Measurements from ENCODE around the gene PPP5C. TPM values are rescaled to one million over a fixed set of nuclear protein-coding genes. Genes with fewer than 3 reads are reported as not detected.

Gene PPP5C
- total RNA-seq, 1 donor from 2014 or later = 48.9 TPM

GRCh38 chr19:46381346-46381745 is 34.5 kb downstream of the PPP5C start:
- Histone ChIP-seq H3K9me3 (no peaks in the 10 kb centered on the region), H3K27me3 (ENCODE audit: low read depth) (no peaks in the 10 kb centered on the region), H3K4me3 (no peak overlapping the region), H3K4me1 (no peaks in the 10 kb centered on the region), H3K27ac (no peak overlapping the region), H3K36me3 (peaks cover 94% of the 10 kb centered on the region)
- ATAC-seq (no peak), DNase-seq (no peak)
- intact Hi-C loops (cut with DNase I) = no loop called here
- TF ChIP-seq CTCF (IDR thresholded peaks at IDR 0.05) = no peak

GRCh38 chr19:46381756-46382345 is 35.0 kb downstream of the PPP5C start:
- Histone ChIP-seq H3K27ac (no peak overlapping the region), H3K9me3 (no peaks in the 10 kb centered on the region), H3K36me3 (peaks cover 94% of the 10 kb centered on the region), H3K4me3 (no peak overlapping the region), H3K4me1 (no peaks in the 10 kb centered on the region), H3K27me3 (ENCODE audit: low read depth) (no peaks in the 10 kb centered on the region)
- intact Hi-C loops (cut with DNase I) = no loop called here
- no peak for ATAC-seq
- TF ChIP-seq CTCF (IDR thresholded peaks at IDR 0.05) = no peak
- DNase-seq = no peak

- intact Hi-C loops (cut with DNase I) = no loop called here
- H3K27ac ChIP-seq = no peak overlapping the region
- H3K36me3 ChIP-seq = peaks cover 94% of the 10 kb centered on the region
- peak; percentile 9 to 18 for ATAC-seq
- no peak overlapping the region for H3K4me3 ChIP-seq
- DNase-seq = peak; percentile 10
- H3K9me3 ChIP-seq = no peaks in the 10 kb centered on the region
- H3K27me3 ChIP-seq (ENCODE audit: low read depth) = no peaks in the 10 kb centered on the region
- TF ChIP-seq CTCF (IDR thresholded peaks at IDR 0.05) = no peak
- H3K4me1 ChIP-seq = no peaks in the 10 kb centered on the region
Measured at GRCh38 chr19:46383171-46383815, 36.4 kb downstream of the PPP5C start.

- DNase-seq = peak; percentile 18
- no peaks in the 10 kb centered on the region for H3K4me1 ChIP-seq
- intact Hi-C loops (cut with DNase I) = no loop called here
- TF ChIP-seq CTCF (IDR thresholded peaks at IDR 0.05) = no peak
- H3K27ac ChIP-seq = no peak overlapping the region
- no peaks in the 10 kb centered on the region for H3K9me3 ChIP-seq
- H3K4me3 ChIP-seq = no peak overlapping the region
- peaks cover 95% of the 10 kb centered on the region for H3K36me3 ChIP-seq
- H3K27me3 ChIP-seq (ENCODE audit: low read depth) = no peaks in the 10 kb centered on the region
- ATAC-seq = no peak
Measured at GRCh38 chr19:46383846-46384245, 37.0 kb downstream of the PPP5C start.

GRCh38 chr19:46384396-46384795 is 37.5 kb downstream of the PPP5C start:
- DNase-seq (peak; percentile 21), ATAC-seq (no peak)
- no peak overlapping the region for H3K27ac ChIP-seq
- H3K36me3 ChIP-seq = peaks cover 93% of the 10 kb centered on the region
- H3K9me3 ChIP-seq = no peaks in the 10 kb centered on the region
- H3K27me3 ChIP-seq (ENCODE audit: low read depth) = no peaks in the 10 kb centered on the region
- no peak overlapping the region for H3K4me3 ChIP-seq
- TF ChIP-seq CTCF (IDR thresholded peaks at IDR 0.05) = no peak
- intact Hi-C loops (cut with DNase I) = no loop called here
- H3K4me1 ChIP-seq = no peaks in the 10 kb centered on the region

Data from lower lobe of right lung (tissue), 2 donors.